Measurements from ENCODE around the gene WNT7B.

- TF ChIP-seq, protein P1, sequence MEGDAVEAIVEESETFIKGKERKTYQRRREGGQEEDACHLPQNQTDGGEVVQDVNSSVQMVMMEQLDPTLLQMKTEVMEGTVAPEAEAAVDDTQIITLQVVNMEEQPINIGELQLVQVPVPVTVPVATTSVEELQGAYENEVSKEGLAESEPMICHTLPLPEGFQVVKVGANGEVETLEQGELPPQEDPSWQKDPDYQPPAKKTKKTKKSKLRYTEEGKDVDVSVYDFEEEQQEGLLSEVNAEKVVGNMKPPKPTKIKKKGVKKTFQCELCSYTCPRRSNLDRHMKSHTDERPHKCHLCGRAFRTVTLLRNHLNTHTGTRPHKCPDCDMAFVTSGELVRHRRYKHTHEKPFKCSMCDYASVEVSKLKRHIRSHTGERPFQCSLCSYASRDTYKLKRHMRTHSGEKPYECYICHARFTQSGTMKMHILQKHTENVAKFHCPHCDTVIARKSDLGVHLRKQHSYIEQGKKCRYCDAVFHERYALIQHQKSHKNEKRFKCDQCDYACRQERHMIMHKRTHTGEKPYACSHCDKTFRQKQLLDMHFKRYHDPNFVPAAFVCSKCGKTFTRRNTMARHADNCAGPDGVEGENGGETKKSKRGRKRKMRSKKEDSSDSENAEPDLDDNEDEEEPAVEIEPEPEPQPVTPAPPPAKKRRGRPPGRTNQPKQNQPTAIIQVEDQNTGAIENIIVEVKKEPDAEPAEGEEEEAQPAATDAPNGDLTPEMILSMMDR (IDR thresholded peaks at IDR 0.05), result no peak
- no peak for TF ChIP-seq POLR2A (IDR thresholded peaks at IDR 0.05)
These were observed 58.2 kb downstream of the WNT7B start for GRCh38 chr22:45918459-45919370.

Data from testis (tissue), 2 donors.